ENCODE results near the gene CDH4.

Gene CDH4

GRCh38 chr20:61674688-61675087 is 422.6 kb downstream of the CDH4 start:
- no peak overlapping the region for H3K4me3 ChIP-seq (ENCODE audit: low read length)
- TF ChIP-seq ZNF274 (IDR thresholded peaks at IDR 0.05; ENCODE audit: low read depth, low read length): no peak

GRCh38 chr20:61677928-61678327 is 425.9 kb downstream of the CDH4 start:
- H3K4me3 ChIP-seq (ENCODE audit: low read length): no peak overlapping the region
- TF ChIP-seq ZNF274 (IDR thresholded peaks at IDR 0.05; ENCODE audit: low read depth, low read length): no peak

GRCh38 chr20:61678437-61678836 is 426.4 kb downstream of the CDH4 start:
- H3K4me3 ChIP-seq (ENCODE audit: low read length): no peak overlapping the region
- TF ChIP-seq ZNF274 (IDR thresholded peaks at IDR 0.05; ENCODE audit: low read depth, low read length): no peak

- H3K4me3 ChIP-seq (ENCODE audit: low read length): no peak overlapping the region
- TF ChIP-seq ZNF274 (IDR thresholded peaks at IDR 0.05; ENCODE audit: low read depth, low read length): no peak
Observed at GRCh38 chr20:61679473-61679872, 427.4 kb downstream of the CDH4 start.

GRCh38 chr20:61680096-61680495 is 428.0 kb downstream of the CDH4 start:
- no peak overlapping the region for H3K4me3 ChIP-seq (ENCODE audit: low read length)
- no peak for TF ChIP-seq ZNF274 (IDR thresholded peaks at IDR 0.05; ENCODE audit: low read depth, low read length)

GRCh38 chr20:61682114-61682995 is 430.3 kb downstream of the CDH4 start:
- TF ChIP-seq ZNF274 (IDR thresholded peaks at IDR 0.05; ENCODE audit: low read depth, low read length): no peak
- no peak overlapping the region for H3K4me3 ChIP-seq (ENCODE audit: low read length)

GRCh38 chr20:61682996-61683681 is 431.1 kb downstream of the CDH4 start:
- no peak overlapping the region for H3K4me3 ChIP-seq (ENCODE audit: low read length)
- no peak for TF ChIP-seq ZNF274 (IDR thresholded peaks at IDR 0.05; ENCODE audit: low read depth, low read length)

GRCh38 chr20:61683721-61684120 is 431.7 kb downstream of the CDH4 start:
- H3K4me3 ChIP-seq (ENCODE audit: low read length): no peak overlapping the region
- TF ChIP-seq ZNF274 (IDR thresholded peaks at IDR 0.05; ENCODE audit: low read depth, low read length): no peak

GRCh38 chr20:61684136-61684535 is 432.1 kb downstream of the CDH4 start:
- no peak overlapping the region for H3K4me3 ChIP-seq (ENCODE audit: low read length)
- TF ChIP-seq ZNF274 (IDR thresholded peaks at IDR 0.05; ENCODE audit: low read depth, low read length): no peak

- no peak for TF ChIP-seq ZNF274 (IDR thresholded peaks at IDR 0.05; ENCODE audit: low read depth, low read length)
- no peak overlapping the region for H3K4me3 ChIP-seq (ENCODE audit: low read length)
Observed at GRCh38 chr20:61684583-61685235, 432.6 kb downstream of the CDH4 start.

GRCh38 chr20:61685462-61685861 is 433.4 kb downstream of the CDH4 start:
- H3K4me3 ChIP-seq (ENCODE audit: low read length): no peak overlapping the region
- TF ChIP-seq ZNF274 (IDR thresholded peaks at IDR 0.05; ENCODE audit: low read depth, low read length): no peak

GRCh38 chr20:61686051-61686936 is 434.2 kb downstream of the CDH4 start:
- TF ChIP-seq ZNF274 (IDR thresholded peaks at IDR 0.05; ENCODE audit: low read depth, low read length): no peak
- H3K4me3 ChIP-seq (ENCODE audit: low read length): no peak overlapping the region

- no peak for TF ChIP-seq ZNF274 (IDR thresholded peaks at IDR 0.05; ENCODE audit: low read depth, low read length)
- H3K4me3 ChIP-seq (ENCODE audit: low read length): no peak overlapping the region
Observed at GRCh38 chr20:61688411-61688810, 436.4 kb downstream of the CDH4 start.

GRCh38 chr20:61690150-61690549 is 438.1 kb downstream of the CDH4 start:
- TF ChIP-seq ZNF274 (IDR thresholded peaks at IDR 0.05; ENCODE audit: low read depth, low read length): no peak
- no peak overlapping the region for H3K4me3 ChIP-seq (ENCODE audit: low read length)

Data from GM08714 (cell line).